HG03354 (cell line): Measurements from ENCODE around the gene JPH2.
"Not testable (repeated sequence)": the region's sequence is repeated elsewhere in the genome, so short reads cannot be mapped to it uniquely, and the experiment has no call there.

Experiments used
- ATAC-seq: cut with Tn5 transposase; IDR thresholded peaks from one replicate; pipeline ENCODE4 v1.9.1; 2021; ENCODE audit warnings: mild to moderate bottlenecking; ENCODE audit not compliant: unreplicated experiment, poor library complexity, severe bottlenecking

The JPH2 gene

DNA sequence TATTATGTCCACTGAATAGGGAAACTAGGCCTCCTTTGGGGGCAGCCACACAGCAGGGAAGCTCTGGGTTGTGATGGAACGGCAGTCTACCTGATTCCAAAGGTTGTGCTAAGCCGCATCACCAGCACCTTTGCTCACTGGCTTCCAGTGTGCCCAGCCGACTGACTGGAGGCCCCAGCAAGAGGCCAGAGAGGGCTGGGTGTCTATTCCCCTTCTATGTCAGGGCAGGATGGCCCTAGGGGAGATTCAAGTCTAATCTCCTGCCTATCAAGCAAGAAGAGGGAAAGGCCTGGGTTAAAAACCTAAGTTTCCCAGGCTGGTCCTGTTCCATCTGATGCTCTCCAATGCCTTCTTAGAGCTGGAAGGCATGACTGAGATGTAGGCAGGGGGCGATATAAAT is 53.6 kb downstream of the JPH2 start:
- ATAC-seq, result no peak

DNA sequence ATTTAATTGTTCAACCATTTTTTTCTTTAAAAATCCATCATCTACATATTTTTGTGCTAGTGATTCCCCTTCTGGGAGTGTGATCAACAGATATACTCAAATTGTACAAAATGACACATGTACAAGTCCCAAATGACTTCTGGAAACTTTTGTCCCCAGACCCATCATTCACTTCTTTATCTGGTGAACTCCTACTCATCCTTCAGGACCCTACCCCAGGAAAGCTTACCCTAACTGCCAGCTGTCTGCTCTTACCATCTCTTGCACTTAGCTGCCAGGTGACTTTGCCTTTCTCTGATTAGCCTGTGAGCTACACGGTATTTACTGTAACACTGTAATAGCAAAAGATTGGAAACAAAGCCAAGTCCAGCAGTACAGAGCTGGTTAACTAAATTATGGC is 55.3 kb downstream of the JPH2 start:
- no peak for ATAC-seq

DNA sequence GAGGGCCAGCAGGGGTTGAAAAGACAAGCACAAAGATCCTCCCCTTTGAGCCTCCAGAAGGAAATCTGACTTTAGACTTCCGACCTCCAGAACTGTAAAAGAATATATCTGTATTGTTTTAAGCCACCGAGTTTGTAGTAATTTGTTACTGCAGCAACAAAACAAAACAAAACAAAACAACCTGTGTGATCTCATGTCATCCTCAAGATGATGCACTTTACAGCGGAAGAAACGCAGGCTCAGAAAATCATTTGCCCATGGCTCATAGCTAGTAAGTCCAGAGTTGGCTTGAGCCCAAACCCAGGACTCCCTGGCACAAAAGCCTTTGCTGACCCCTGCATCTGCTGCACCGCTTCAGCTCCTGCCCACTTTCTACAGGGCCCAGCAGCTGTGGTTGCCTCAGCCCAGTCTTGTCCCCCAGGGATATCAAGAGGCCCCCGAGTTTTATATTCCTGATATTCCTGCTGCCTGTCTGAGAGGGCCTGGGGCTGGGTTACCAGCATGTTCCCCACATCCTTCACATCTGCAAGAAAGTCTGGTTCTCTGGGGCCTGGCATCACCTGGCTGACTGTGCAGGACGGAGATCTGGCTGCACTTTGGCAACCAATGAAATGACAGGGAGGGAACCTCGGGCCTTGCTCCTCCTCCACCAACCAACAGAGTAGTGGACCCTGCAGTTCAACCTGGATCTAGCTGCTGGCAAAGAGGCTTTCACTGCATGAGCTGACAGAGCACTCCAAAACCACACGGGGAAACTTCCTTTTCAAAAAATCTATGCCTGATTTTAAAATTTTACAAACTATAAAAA is 56.9 kb downstream of the JPH2 start:
- ATAC-seq, result no peak

DNA sequence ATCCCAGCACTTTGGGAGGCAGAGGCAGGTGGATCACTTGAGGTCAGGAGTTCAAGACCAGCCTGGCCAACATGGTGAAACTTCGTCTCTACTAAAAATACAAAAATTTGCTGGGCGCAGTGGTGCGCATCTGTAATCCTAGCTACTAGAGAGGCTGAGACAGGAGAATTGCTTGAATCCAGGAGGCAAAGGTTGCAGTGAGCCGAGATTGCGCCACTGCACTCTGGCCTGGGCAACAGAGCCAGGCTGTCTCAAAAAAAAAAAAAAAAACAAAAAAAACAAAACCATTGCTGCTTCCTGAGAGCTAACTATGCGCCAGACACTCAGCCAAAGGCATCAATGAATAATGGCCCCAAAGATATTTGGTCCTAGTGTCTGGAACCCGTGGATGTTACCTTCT is 57.7 kb downstream of the JPH2 start:
- ATAC-seq, result not testable (repeated sequence)

DNA sequence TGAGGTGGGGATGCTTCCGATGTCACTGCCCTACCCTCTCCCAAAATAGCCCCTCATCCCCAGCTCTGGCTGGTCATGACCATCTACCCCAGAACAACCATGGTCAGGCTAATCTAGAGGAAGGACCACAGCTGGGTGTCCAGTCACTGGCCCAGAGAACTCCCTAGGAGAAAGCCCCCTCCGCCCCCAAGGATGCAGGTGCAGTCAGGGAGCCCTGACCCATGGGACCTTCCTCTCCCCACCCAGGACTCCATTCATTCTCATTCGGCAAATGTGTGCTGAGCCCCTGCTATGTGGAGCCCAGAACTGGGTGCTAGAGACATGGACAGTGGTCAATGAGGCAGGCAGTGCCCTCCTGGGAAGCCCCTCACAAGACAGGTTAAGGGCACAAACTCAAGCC is 60.5 kb downstream of the JPH2 start:
- no peak for ATAC-seq

DNA sequence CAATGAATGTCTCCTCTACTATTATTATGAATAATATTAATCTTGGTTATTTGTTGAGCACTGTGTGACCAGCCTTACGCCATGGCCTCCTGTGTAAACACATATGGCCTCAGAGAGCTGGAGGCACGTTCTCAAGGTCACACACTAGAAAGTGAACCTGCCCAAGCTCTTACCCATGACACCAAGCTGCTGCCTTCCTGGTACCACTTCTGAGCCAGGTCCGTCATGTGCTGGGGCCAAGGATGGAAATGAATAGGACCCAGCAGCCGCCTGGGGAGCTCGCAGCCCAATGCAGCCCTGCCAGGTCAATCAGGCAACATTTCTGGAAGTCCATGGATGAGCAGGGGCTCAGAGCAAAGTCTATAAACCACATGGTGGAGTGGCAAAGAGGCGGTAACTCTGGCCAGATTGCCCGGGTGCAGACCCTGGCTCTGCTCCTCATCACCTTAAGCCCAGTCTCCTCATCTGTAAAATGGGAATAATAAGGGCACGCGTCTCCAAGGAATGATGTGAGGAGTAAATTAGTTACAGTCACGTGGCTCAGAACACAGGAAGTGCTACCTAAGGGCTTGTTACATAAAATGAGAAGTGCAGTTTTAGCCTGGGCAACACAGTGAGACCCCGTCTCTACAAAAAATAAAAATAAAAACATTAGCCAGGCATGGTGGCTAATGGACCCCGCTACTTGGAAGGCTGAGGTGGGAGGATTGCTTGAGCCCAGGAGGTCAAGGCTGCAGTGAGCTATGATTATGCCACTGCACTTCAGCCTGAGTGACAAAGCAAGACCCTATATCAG is 61.5 kb downstream of the JPH2 start:
- no peak for ATAC-seq

DNA sequence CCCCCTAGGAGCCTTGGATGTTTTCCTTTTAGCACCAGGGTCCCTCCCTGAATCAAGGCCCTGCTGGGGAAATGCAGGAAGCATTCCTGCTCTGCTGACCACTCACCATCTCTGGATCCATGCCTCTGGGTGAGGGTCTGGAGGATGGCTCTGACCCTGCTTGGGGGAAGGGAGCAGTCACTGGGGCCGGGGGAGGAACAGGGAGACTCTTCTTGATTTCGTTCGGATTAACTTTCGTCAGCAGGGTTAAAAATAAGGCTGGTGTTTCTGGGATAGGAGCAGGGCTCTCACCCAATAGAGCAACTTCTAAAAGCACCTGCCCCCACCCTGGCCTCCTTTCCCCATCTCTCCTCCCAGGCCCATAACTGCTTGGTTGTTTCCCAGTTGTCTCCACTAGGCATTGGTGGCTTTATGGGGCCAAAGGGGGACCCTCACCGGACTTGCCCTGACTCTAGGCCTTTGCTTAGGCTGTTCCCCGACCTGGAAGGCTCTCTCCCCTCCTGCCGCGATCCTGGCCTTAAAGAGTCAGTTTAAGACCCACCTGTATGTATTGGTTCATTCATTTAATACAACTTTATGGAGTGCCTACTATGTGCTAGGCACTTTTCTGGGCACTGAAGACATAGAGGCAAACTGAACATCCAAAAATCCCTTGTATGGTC is 63.0 kb downstream of the JPH2 start:
- no peak for ATAC-seq

DNA sequence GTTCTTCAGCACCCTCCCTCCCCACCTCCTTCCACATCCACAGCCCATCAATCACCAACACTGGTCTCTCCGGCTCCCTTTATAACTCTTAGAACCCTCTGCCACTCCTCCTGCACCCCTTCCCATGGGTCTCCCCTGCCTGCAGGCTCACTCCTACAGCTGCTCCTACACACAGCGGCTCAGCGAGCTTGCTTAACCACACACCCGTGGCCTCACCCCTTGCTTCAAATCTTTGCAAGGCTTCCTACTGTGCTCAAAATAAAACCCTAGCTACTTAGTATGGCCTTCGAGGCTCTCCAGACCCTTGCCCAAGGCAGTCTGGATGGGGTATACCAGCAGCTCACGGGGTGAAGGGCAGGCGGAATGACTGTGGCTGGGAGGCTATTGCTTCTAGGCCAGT is 63.7 kb downstream of the JPH2 start:
- ATAC-seq, result no peak

DNA sequence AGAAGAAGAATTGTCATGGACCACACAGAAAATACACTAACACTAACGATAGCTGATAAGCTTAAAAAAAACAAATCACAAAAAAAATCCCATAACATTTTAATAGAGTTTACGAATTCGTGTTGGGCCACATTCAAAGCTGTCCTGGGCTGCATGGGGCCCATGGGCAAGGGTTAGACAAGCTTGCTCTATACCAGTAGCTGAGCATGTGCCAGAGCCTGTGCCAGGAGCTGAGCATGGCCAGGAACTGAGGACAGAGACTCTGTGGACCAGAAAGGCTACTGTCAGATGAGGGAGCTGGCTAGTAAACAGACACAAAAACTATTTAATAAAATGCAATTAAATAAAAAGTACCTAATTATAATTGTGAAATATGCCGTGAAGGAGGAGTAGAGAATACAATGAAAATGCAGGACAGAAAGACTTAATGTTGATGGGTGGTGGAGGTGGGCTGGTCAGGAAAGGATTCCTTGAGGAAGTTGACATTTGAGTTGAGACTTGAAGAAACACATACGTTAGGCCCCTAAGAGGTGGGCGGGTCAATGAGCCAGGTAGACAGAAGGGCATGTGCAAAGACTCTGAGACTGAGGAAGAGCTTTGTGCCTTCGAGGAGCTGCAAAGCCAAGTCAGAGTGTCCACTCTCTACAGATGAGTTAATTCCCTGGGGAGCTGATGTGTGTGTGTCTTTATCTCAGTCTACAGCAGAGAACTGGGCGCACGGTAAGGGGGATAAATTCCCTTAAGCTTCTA is 66.1 kb downstream of the JPH2 start:
- no peak for ATAC-seq

DNA sequence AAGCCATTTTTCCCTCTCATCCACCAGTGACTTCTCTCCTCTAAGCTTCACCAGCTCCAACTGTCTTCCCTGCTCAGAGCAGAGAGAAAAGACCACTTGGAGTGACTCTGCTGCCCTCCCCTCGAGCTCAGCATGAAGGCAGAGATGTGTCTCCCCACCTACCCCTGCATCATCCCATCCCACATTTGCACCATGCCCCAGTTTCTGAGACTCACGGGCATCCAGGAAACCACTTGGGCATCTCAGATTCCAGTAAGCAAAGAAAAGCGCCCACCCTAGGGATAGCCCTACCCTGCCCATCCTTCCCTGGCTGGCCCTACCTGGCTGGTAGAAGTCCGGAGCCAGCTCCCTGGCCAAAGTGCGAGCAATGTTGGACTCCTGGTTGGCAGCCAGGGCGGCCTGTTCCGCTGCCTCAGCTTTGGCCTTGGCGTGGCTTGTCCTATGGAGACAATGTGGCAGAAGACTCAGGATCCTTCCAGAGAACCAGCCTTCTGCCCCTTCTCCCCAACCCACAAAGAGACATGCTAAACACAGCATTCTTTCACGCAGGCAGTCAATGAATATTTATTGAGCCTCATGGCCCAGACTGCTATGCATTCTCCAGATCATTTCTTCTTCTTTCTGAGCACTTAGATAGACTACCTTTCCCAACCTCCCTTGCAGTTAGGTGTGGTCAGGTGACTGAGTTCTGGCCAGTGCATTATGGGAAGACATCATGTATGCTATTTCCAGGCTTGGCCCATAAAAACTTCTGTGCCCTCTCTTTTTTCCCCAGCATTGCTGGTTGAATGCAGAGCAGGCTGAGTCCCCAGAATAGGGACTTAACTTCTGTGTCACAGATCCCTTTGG is 68.6 kb downstream of the JPH2 start:
- ATAC-seq, result no peak

DNA sequence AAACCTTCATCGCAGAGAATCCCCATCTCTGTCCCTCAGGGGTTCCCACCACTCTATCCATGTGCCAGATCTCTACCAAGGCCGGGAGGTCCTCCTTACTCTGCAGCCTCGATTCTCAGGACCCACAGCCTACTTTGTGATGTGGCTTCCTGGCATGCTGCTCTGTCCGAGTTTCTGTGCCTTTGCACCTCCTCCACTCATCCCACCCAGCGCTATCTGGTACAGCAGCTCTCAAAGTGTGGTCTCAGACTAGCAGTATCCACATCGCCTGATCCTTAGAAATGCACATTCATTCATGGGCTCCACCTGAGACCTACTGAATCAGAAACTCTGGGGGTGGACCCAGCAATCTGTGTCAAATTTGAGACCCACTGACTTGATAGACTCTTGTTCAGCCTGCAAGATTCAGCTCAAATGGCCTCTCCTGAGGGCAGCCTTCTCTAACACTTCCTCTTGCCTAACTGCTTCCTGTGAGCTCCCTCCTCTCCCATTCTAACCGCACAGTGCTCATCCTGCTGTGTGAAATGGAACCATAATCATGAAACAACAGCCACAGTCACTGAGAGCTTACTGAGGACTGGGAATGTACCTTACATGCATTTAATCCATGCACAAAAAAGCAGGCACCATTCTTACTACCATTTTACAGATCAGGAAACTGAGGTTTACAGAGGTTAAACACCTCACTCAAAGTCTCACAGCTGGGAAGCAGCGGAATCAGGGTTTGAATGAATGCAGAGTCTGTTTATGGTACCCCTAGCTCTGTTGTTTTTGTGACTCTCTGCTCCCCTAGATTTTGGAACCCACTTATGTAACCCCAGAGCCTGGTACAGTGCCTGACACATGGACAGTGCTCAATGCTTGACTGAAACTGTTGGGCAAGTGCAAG is 69.4 kb downstream of the JPH2 start:
- ATAC-seq, result no peak

DNA sequence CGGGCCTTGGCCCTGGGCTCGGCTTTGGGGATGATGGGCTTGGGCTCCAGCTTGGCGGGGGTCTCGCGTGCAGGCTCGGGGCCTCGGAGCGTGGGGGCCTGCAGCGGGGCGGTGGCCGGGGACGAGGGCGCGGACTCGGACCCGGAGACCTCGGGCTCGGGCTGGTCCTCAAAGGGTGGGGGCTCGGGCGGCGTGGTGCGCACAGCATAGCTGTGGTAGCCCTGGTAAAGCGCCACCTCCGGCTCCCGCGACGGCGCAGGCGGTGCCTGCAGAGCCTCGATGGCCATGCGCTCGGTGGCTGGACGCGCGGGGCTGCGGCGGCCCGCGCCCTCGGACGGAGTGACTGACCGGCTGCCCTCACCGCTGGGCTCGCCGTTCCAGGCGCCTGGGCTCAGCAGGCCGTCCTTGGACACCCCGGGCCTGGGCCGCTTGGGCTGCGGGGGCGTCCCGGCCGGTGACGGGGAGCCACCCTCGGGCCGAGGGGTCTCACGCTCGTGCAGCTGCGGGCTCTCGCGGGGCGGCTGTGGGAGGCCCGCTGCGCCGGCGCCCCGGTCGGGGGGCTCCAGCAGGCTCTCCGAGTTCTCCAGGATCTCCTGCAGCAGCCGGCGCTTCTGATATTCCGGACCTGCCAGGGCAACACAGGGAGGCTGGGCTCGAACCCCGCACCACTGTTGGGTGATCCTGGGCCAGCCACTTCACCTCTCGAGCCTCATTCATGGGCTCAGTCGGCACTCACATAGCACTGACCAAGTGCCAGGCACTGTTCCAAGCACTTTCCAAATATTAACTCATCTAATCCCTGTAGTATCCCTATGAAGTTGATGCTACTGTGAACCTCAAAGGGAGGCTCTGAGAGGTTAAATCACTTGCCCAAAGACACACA is 71.0 kb downstream of the JPH2 start:
- ATAC-seq, result no peak

DNA sequence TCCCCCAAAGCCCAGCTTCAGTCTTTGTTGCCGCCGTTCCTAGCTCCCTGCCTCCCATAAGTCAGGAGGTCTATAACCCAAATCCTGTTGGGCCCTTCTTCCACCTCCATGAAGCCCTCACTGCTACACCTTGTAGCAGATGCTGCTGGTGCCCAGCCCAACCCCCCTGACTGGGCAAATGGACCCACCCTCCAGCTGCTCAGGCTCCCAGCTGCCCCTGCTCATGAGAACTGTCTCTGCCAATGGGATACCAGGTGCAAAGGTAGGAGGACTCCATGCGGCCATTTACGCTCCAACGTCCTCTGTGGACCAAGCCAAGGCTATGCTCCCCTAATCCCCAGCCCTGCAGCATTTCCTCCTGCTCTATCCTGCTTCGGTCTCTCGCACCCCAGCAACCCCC is 71.8 kb downstream of the JPH2 start:
- ATAC-seq, result no peak

DNA sequence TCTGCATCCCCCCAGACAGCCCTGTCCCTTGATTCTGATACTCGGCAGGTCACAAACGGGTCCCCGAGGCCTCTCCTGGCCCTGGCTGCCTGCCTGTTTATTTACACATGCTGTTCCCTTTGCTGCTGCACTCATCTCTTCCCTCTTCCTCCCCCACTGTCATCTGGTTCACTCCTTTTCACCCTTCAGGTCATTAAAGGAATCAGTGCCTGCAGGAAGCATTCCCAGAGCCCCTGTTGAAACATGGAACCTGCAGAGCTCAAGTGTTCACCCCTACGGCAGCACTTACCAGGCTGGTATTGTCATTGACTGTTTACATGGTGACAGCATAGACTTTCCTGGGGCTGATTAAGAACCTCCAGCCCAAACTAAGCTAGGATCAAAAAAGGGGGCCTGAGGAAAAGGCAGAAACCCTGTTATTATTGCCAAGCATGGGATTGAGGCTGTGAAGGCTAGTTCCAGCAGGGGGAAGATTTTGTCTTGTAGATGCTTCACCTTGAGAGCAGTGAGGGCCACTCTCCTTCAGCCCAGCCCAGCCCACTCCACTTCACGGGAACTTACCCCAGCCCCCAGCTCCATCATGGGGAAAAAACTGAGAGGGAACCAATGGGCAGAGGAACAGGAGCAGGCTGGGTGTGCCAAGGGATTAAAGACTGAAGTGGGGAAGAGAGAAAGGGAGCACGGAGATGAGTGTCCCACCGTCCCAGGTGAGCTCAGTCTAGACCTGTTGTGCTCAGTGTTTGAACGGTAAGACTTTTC is 73.2 kb downstream of the JPH2 start:
- ATAC-seq, result no peak

DNA sequence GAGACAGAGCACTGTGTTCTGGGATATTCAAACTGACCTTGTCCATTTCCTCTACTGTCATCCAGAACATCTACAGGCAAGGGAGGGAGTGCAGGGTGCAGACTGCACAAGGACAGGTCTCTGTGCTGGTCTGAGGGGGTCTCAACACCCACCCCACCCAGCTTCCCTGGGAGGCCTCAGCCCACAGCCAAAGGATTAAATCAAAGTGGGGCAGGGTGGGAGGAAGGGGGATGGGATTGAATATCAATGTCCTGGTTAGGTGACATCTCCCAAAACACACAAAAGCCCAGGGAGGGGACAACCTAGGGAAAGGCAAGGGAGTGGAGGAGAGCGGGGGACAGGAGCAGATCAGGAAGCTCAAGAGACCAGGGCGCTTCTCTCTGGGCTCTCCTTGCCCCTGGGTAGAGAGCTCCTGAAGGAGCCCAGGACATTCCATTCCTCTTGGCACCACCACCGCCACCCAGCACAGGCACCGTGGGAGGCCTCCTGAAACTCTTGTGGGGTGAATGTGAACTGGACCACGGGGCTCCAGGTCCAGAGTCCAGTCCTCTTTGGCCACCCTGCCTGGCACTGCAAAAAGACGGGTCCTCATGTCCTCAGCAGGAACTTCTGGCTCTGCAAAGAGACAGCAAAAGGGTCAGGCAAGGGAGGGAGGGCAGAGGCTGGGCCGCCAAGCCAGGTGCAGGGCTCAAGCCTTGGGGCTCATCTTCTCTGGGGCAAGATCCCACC is 73.9 kb downstream of the JPH2 start:
- ATAC-seq, result no peak

DNA sequence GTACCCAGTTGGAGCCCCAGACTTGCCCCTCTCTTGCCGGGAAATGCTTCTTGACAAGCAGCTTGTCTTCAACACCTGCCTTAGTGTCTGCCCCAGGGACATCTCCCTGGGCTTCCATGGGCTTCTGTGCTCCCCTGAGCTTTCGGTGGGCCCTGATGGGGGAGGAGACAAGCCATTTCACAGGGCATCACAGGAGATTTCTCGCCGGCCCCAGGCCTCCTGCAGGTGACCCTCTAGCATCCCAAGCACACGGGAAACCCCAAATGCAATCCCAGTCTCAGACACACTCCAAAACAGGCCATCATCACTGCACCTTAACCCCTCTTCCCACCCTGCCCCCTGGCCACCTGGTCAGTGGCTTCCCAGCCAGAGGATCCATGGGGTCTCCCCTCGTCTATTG is 74.5 kb downstream of the JPH2 start:
- no peak for ATAC-seq
